ENCODE results near the gene ZNF578.

DNA sequence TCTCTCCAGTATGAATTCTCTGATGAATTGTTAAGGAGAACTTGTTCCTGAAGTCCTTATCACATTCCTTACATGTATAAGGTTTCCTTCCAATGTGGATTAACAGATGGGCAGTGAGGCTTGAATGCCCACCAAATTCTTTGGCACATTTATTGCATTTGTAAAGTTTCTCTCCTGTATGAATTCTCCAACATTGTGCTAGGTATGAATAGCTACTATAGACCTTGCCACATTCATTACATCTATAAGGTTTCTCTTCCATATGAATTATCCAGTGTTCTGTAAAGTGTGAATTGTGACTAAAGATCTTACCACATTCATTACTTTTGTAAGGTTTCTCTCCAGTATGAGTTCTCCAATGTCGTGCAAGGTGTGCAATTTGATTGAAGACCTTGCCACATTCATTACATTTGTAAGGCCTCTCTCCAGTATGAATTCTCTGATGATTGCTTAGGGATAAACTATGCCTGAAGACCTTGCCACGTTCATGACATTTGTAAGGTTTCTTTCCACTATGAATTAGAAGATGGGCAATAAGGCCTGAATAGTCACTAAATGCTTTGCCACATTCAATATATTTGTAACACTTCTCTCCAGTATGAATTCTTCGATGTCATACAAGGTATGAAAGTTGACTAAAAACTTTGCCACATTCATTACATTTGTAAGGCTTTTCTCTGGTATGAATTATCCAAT lies 20.4 kb downstream of the ZNF578 start:
- TF ChIP-seq, protein P1, sequence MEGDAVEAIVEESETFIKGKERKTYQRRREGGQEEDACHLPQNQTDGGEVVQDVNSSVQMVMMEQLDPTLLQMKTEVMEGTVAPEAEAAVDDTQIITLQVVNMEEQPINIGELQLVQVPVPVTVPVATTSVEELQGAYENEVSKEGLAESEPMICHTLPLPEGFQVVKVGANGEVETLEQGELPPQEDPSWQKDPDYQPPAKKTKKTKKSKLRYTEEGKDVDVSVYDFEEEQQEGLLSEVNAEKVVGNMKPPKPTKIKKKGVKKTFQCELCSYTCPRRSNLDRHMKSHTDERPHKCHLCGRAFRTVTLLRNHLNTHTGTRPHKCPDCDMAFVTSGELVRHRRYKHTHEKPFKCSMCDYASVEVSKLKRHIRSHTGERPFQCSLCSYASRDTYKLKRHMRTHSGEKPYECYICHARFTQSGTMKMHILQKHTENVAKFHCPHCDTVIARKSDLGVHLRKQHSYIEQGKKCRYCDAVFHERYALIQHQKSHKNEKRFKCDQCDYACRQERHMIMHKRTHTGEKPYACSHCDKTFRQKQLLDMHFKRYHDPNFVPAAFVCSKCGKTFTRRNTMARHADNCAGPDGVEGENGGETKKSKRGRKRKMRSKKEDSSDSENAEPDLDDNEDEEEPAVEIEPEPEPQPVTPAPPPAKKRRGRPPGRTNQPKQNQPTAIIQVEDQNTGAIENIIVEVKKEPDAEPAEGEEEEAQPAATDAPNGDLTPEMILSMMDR (IDR thresholded peaks at IDR 0.05; ENCODE audit: low read length), result no peak
- no peak for TF ChIP-seq EZH2 (IDR thresholded peaks at IDR 0.05; ENCODE audit: borderline replicate concordance, low read length)
